ENCODE measurements around the gene RASGRP4. TPM values are rescaled to one million over a fixed set of nuclear protein-coding genes. Genes with fewer than 3 reads are reported as not detected.
"Not testable (repeated sequence)": the region's sequence is repeated elsewhere in the genome, so short reads cannot be mapped to it uniquely, and the experiment has no call there.

RASGRP4 gene
- total RNA-seq, 1 donor from 2014 or later, result 0.24 TPM

DNA sequence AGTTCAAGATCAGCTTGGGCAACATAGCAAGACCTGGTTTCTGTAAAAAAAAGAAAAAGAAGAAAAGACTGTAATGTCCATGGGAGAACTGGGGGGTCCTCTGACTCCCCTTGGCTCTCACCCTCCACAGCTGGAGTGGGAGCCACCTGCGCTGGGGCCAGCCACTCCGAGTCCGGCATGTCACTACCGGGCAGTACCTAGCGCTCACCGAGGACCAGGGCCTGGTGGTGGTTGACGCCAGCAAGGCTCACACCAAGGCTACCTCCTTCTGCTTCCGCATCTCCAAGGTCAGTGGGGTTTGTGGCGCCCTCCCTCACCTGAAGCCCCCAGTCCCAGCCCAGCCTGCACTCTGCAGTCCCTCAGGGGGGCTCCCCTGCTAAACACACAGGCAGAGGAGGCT is 22.2 kb upstream of the RASGRP4 start:
- no peak for ATAC-seq

DNA sequence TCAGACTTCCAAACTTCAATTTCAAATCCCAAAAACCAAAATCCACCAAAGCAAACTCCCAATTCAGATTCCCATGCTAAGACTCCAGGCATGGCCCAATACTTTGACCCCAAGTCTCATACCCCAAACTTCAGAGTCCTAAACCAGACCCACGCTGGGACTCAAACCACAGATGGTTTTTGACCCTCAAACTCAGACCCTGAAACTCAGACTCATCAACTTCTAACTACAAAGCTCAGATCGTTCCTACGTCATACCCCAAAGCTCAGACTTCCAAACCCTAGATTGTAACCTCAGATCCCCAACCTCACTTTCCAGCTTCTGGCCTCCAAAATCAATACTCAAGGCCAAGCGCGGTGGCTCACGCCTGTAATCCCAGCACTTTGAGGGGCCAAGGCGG is 19.3 kb upstream of the RASGRP4 start:
- no peak for ATAC-seq

DNA sequence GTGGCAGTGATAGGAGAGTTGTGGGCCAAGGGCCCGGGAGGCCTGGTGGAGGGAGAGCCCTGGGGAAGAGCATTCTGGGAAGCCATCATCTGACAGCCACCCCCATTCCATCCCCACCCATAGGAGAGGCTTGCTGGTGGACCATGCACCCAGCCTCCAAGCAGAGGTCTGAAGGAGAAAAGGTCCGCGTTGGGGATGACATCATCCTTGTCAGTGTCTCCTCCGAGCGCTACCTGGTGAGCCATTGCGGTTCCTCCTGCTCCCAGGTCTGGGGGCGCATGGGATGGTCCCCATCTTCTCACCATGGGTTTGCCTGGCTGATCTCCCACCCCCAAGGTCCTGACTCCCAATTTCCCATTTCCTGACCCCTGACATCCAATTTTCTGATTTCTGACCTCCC is 18.0 kb upstream of the RASGRP4 start:
- ATAC-seq, result no peak

DNA sequence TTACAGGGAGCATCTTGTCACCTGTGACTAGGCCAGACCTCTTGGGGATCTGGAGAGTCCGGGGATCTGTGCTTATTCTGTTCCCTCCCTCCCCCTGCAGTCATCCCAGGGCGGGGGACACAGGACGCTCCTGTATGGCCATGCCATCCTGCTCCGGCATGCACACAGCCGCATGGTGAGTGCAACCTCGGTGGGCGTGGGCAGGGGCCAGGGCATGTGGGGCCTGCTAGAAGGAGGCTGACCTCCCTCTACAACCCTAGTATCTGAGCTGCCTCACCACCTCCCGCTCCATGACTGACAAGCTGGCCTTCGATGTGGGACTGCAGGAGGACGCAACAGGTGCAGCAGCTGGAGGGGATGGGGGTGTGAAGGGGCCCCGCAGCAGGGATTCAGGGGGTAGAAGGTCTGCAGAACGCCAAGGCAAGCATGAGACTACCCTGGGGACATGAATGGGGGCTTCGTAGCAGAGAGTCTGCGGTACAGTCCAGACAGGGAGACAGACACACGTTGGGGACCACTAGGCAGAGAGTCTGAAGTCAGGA is 17.5 kb upstream of the RASGRP4 start:
- ATAC-seq, result no peak

DNA sequence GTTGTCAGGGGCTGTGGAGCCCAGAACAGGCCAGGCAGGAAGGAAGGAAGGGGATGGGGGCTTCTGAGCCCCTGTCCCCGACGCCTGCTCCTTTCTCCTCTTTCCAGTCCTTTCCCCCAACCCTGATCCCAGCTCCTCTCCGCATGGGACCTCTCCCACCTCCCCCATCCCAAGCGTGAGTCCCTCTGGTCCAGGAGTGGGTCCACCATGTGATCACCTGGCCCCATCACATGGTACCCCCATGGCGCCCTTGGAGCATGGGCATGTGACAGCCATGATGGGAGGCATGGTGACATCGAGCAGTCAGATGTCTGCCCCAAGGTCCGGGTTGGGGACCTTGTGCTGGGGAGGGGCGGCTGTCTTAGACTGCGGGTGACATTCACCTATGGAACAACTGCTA is 16.7 kb upstream of the RASGRP4 start:
- no peak for ATAC-seq

DNA sequence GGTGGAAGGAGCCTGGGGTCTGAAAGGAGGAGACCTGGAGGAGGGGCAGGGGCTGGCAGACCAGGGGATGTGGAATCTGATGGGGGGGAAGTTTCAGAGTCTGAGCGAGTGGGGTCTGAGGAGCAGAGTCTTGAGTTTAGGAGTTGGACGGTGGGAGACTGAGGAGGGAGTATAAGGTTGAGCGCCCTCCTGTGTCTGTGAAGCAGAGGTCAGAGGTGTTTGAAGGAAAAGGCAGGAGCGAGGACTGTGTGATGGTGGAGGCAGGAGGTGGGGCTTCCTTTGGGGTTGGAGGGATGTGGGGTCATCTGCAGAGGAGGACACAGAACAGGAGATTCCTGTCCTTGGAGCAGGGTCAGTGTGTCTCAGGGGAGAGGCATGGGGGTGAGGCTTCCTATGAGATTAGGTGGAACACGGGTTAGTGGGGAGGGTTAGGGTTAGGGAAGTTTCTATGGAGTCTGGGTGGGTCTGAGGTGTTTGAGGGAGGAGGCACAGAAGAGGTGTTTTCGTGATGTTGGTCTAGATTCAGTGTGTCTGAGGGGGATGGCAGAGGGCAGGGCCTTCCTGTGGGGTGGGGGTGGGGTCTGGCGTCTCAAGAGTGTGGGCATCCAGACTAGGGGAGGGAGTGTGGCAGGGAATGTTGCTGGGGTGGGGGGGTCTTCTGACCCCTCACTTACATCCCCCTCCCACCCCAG is 15.8 kb upstream of the RASGRP4 start:
- no peak for ATAC-seq

DNA sequence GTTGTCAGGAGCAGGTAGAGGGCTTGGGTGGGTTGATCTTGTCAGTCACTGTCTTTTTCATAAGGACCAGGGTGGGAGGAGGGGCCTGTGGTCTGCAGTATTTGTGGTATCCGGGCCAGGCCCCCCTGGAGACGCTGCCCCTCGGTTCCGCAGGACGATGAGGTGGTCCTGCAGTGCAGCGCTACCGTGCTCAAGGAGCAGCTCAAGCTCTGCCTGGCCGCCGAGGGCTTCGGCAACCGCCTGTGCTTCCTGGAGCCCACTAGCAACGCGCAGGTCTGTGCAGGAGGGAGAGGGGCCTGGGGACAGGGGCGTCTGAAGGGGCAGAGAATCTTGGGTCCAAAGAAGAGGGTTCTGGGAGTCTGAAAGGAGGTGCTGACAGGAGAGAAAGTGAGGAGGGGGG is 14.6 kb upstream of the RASGRP4 start:
- no peak for ATAC-seq

DNA sequence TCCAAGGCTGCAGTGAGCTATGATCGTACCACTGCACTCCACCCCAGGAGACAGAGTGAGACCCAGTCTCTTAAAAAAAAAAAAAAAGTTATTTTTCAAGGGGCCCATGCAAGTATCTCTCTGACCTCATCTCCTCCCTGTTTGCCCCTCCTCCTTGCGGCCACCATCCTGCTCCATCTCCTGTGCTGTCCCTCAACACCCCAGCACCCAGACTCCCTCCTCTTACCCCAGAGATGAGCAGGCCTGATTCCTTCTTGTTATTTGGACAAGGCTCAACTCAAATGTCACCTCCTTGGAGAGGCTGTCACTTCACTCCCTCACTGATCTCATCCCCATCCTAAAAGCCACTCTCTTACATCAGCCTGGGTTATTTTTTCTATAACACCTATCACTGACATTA is 11.9 kb upstream of the RASGRP4 start:
- no peak for ATAC-seq

DNA sequence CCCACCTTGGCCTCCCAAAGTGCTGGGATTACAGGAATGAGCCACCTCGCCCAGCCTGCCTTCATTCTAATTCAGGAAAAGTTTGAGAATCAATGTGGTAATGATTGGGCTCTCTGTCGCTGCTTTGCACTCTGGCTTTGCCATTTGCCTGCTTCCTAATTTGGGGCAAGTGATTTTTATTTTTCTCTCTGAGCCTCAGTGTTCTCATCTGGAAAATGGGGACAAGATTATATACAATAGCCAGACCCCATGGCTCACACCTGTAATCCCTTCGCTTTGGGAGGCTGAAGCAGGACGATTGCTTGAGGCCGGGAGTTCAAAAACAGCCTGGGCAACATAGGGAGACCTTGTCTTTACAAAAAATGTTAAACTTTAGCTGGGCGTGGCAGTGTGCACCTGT is 11.3 kb upstream of the RASGRP4 start:
- no peak for ATAC-seq

DNA sequence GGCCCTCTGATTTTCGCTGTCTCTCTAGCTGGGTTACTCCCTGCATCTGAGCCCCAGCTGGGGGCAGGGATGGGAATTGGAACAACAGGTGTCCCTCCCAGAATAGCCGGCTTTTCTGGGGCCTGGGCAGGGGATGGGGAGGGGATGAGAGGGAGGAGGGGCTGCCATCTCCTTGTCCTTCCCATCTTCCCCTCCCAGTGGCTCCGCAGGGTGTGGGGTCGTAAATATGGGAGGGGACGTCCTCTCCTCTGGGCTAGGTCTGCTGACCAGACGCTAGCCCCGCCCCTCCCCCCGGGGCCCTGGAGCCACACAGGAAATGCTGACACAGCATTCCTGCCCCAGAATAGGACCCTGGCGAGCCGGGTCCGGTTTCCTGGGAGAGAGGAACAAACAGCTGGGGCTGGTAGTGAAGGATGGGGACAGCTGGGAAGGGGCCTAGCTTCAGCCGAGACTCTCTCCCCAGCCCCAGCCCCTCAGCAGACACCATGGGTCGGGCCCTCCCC is 8.6 kb upstream of the RASGRP4 start:
- ATAC-seq, result no peak

DNA sequence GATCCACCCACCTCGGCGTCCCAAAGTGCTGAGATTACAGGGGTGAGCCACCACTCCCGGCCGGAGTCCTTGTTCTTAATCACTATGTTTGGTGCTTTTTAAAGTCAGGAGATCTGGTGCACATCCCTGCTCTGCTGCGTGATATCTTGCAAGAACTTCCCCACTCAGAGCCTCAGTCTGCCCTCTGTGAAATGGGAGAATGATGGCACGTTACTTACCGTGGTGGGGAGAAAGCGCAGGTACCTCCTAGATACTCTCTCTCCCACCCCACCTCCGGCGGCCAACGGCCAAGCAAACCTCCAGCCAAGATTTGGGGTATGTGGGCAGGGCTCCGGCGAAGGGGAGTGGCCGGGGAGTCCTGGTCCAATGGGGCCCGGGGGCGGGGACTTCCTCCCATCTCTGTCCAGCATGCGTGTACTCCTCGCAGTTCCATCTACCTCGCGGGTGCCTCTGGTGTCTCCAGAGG is 7.3 kb upstream of the RASGRP4 start, which contains the start of gene RYR1:
TSS of gene RYR1 (plus strand) at position 424 of the 466 bp plus-strand sequence. CDS start 139 bp downstream, outside the sequence.
- ATAC-seq, result peak; percentile 60

DNA sequence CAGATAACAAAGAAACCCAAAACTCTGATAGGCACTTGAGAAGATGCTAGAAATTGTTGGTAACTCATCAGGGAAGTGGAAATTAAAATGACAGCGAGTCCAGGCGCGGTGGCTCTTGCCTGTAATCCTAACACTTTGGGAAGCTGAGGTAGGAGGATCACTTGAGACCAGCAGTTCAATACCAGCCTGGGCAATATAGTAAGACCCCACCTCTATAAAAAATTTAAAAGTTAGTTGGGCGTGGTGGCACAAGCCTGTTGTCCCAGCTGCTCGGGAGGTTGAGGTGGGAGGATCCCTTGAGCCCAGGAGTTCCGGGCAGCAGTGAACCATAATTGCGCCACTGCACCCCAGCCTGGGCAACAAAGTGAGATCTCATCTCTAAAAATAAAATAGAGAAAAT is 4.9 kb upstream of the RASGRP4 start:
- no peak for ATAC-seq

DNA sequence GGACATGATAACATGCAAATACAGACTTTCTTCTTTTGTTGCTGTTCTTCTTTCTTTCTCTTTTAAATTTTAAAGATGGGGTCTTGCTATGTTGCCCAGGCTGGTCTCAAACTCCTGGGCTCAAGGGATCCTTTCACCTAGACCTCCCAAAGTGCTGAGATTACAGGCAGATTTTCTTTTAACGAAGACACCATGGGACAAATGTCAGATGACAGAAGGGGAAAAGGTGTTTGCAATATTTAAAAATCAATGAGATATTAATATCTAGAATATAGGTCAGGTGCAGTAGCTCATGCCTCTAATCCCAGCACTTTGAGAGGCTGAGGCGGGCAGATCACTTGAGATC is 3.8 kb upstream of the RASGRP4 start:
- ATAC-seq, result no peak

DNA sequence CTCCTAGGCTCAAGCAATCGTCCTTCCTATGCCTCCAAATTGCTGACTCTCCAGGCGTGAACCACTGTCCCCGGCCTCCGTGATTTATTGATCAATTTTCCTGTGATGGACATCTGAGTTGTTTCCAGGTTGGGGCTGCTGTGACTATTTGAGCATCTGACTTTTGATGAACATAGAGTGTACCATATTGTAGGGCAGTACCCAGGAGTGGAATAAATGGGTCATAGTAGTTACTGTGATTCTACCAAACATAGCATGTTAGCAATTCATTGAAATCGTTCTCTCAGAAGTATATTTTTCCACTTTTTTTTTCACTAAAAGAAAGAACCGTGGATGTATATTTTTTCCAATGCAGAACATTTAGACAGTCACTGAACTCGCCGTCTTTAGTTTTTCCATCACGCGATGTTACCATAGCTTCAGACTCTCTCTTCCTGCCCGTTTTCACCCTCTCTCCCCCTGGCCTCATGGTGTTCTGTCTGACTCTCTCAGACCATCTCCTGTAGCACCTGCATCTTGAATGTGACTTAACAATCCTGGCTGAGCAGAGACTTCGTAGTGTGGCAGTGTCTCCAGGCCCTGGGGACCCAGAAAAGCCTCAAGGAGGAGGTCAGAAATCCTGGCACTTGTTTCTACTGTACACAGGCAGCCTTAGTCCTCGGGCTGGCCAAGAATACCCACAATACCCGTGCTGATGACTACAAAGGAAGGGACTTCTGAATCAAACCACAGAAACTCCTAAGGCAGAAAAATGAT is 3.2 kb upstream of the RASGRP4 start:
- ATAC-seq, result no peak

DNA sequence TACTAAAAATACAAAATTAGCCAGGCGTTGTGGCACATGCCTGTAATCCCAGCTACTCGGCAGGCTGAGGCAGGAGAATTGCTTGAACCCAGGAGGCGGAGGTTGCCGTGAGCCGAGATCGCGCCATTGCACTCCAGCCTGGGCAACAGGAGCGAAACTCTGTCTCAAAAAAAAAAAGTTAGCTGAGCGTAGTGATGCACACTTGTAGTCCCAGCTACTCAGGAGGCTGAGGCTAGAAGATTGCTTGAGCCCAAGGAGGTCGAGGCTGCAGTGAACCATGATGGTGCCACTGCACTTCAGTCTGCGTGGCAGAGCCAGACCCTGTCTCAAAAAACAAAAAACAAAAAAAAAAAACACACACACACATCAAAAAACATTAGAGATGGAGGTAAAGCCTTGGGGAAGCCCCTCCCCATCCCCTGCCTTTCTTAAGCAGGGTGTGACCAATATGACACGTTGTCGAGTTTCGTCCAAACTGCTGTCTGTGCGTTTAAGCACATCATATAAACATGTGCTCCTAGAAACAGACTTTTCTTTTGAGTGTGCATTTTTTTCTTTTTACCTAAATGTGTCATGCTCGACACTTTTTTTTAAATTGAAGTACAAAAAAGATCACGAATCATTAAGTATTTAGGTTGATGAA is 1.1 kb upstream of the RASGRP4 start:
- not testable (repeated sequence) for ATAC-seq

DNA sequence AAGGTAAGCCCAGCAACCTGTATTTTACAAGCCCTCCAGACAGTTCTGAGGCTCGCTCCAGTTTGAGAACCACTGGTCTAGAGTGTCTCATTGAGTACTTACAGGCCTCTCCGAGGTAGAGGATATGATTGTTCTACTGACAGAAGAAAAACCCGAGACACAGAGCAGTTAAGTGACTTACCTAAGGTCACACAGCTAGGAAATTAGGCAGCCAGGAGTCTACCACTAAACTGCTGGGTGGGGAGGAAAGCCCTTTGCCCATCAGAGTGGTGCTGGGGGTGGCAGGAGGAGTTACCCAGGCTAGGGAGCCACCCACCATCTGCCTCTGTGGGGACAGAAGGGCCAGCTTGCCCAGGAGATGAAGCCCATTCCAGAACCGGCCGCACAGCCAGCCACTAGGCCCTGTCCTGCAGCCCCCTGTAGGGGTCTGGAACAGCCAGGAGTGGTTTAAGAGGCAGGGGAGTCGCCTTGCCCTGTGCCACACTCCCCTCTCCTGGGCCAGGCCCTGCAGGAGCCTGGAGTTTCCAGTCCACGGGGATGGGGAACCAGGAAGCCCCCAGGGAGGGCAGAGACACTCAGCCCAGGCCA is 703 bp downstream of the RASGRP4 start:
- ATAC-seq, result peak; percentile 17

DNA sequence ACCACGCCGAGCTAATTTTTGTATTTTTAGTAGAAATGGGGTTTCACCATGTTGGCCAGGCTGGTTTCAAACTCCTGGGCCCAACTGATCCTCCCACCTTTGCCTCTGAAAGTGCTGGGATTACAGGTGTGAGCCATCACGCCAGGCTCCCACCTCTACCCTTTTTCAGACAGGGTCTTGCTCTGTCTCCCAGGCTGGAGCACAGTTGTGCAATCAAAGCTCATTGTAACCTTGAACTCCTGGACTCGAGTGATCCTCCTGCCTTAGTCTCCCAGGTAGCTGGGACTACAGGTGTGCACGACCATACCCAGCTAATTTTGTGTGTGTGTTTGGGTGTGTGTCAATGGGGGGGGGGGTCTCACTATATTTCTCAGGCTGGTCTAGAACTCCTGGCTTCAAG is 1.7 kb downstream of the RASGRP4 start:
- ATAC-seq, result no peak

DNA sequence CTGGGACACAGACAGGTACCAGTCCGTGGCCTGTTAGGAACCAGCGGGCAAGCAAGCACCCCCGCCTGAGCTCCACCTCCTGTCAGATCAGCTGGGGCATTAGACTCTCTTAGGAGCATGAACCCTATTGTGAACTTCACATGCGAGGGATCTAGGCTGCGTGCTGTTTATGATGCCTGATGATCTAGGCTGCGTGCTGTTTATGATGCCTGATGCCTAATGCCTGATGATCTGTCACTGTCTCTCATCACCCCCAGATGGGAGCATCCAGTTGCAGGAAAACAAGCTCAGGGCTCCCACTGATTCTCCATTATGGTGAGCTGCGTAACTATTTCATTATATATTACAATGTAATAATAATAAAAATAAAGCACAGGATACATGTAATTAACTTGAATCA is 3.6 kb downstream of the RASGRP4 start:
- ATAC-seq, result no peak

DNA sequence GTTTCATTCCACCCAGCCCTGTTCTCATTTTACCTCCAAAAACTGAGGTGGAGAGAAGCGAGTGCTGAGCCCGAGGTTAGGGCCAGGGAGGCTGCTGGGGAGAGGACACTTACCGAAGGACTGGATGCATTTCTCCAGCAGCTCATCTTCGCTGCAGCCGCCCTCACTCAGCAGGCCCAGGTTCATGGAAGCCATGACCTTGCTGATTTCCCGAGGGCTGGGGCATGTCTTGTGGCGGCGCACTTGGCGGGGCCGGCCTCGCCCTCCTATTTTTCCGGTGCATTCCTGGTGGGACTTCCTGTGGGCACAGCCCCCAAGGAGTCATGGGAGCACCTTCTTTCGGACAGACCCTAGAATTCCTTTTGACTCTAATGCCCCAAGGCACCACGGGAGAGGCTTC is 4.2 kb downstream of the RASGRP4 start:
- ATAC-seq, result no peak

DNA sequence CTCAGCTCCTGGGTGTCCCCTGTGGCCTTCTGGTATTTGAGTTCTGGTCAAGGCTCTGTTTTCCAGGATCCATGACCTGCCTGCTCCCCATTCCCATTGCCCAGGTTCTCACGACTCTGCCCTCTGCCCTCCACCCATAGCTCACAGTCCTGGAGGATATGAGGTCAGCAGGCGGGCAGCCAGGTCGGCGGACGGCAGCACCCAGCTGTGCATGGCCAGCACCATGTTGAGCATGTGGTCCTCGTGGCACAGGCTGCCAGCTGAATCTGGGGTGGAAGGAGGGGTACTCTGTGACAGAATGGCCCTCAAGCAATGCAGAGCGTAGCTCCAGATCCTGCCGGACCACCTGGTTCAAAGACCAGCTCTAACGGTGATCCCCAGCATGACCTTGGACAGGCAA is 5.1 kb downstream of the RASGRP4 start:
- ATAC-seq, result no peak

DNA sequence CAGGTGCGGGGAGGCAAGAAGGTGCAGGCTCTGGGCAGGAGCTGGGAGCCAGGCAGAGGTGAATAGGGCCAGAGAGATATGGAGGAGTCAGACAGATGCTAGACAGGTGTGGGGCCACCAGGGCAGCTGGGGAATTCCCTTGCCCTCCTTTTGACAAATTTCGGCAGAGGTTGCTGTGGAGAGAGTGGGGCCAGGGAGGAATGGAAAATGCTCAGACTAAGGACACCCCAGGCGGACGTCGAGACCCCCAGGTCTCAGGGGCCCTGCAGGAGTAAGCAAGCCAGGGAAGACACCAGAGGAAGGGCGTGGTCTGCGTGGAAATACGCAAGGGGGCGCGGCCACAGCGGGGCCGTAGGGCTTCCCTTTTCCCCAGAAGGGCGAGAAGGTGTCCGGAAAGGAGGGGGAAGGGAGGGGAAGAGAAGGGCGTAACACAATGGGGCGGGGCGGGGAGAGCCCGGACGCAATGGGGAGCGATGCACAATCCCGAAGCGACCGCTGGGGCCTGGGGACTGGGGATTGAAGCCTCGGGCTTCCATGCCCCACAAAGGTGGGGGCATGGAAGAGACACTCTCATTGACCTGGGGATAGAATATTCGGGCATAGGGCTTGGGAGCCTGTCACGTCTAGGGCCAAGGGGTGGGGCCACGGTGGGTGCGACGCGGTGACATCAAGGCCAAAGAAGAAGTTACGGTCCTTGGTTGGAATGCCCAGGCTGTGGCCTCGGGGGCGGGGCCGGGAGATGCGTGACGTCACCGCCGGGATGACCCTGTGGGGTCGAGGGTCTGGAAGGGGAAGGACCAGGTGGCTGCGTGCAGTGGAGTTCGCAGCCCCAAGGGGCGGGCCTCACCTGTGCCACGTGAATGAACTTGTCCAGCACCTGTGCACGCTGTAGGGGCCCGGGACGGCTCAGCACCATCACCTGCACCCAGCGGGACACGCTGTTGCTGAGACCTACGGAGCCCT is 8.2 kb downstream of the RASGRP4 start:
- peak; percentile 64 for ATAC-seq

DNA sequence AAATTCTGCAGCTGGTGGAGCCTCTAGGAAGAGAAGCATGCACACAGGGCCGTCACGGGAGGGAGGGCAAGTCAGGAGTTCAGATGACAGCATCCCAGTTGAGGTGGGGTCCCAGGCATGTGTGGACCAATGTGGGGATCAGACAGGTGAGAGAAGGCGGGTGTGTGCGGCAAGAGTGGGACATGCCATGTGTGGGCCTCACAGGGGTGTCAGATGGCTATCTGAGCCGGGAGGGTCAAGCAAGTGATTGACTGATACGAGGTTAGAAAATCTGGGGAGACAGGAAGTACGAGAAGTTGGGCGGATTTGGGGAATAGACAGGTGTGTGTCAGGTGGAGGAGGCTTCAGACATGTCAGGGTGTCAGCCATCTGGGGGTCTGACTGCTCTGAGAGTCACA is 8.9 kb downstream of the RASGRP4 start:
- peak; percentile 5 for ATAC-seq

All from esophagus mucosa (tissue), 1 donor.